Measurements from ENCODE around the gene KCNE4. TPM values are rescaled to one million over a fixed set of nuclear protein-coding genes. Genes with fewer than 3 reads are reported as not detected.

Gene KCNE4
- total and polyA plus RNA-seq, 9 of the 15 experiments (the other 6 are each of a cell fraction or from before 2014, with no cell fraction given) = not detected

- TF ChIP-seq ZBTB2 (IDR thresholded peaks at IDR 0.05) (no peak), HMBOX1 (IDR thresholded peaks at IDR 0.05) (no peak), TOE1 (IDR thresholded peaks at IDR 0.05; ENCODE audit: borderline replicate concordance) (no peak), TOE1 (CRISPR knock-in tag; IDR thresholded peaks at IDR 0.05; ENCODE audit: borderline replicate concordance, low read depth) (no peak), E2F5 (CRISPR knock-in tag; IDR thresholded peaks at IDR 0.05) (no peak), RCOR1 (IDR thresholded peaks at IDR 0.05; ENCODE audit: borderline replicate concordance in 1 of 2, low read depth in 2 of 2, low read length in 2 of 2) (0 out of 4 replicates have a peak, but pooled peaks of 1 of the 2 experiments have one; percentile 24), TGIF2 (CRISPR knock-in tag; IDR thresholded peaks at IDR 0.05) (no peak), PTRF (tag; IDR thresholded peaks at IDR 0.05) (no peak), ZFP36 (IDR thresholded peaks at IDR 0.05; ENCODE audit: low read depth, low read length, partially characterized antibody) (peak; percentile 74), LARP7 (IDR thresholded peaks at IDR 0.05) (no peak), DMBX1 (CRISPR knock-in tag; IDR thresholded peaks at IDR 0.05; ENCODE audit: borderline replicate concordance) (no peak), THAP12 (CRISPR knock-in tag; IDR thresholded peaks at IDR 0.05) (no peak), BCOR (IDR thresholded peaks at IDR 0.05) (peak; percentile 72), KDM1A (IDR thresholded peaks at IDR 0.05) (peak in 1 of 2 experiments; percentile 37; a peak in 1 of 4 replicates), ZNF449 (CRISPR knock-in tag; IDR thresholded peaks at IDR 0.05) (no peak), LEF1 (IDR thresholded peaks at IDR 0.05) (no peak), NFRKB (IDR thresholded peaks at IDR 0.05; ENCODE audit: low read depth) (no peak), RBM25 (IDR thresholded peaks at IDR 0.05; ENCODE audit: low read depth, low read length, severe bottlenecking) (peak; percentile 91), SP2 (IDR thresholded peaks at IDR 0.05; ENCODE audit: extremely low read depth, low read depth, low read length, poor library complexity, severe bottlenecking) (no peak)
- TF ChIP-seq, protein P1, sequence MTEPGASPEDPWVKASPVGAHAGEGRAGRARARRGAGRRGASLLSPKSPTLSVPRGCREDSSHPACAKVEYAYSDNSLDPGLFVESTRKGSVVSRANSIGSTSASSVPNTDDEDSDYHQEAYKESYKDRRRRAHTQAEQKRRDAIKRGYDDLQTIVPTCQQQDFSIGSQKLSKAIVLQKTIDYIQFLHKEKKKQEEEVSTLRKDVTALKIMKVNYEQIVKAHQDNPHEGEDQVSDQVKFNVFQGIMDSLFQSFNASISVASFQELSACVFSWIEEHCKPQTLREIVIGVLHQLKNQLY (CRISPR knock-in tag; conservative IDR thresholded peaks at IDR 0.05) = no peak
Measured at GRCh38 chr2:223044916-223045700, 6.9 kb upstream of the KCNE4 start (continued).
